Stimulated activated naive CD8-positive, alpha-beta T cell treated with anti-CD3 and anti-CD28 coated beads, Interleukin-15, Interleukin-2, amounts not matched to agents 100 U/mL and 50 U/mL, for 24 hours (primary cell): ENCODE results near the gene WNK1.
"Not testable (repeated sequence)": the region's sequence is repeated elsewhere in the genome, so short reads cannot be mapped to it uniquely, and the experiment has no call there.

Experiments used
- ATAC-seq: fragments of 150-1000 bp; cut with Tn5 transposase; one replicate; pipeline ENCODE4 v1.10.0; 2021
- DNase-seq: peaks from one replicate; pipeline ENCODE4 v3.0.0; 2021

WNK1 gene

GRCh38 chr12:749751-750270 is 2.6 kb upstream of the WNK1 start:
- DNase-seq (no peak), ATAC-seq (no peak)

- no peak for ATAC-seq
- no peak for DNase-seq
These were observed 1.8 kb upstream of the WNK1 start for GRCh38 chr12:750366-751191.

- peak; percentile 68 for ATAC-seq
These were observed 984 bp upstream of the WNK1 start for GRCh38 chr12:751192-751998.

GRCh38 chr12:752695-753610 is 574 bp downstream of the WNK1 start:
- ATAC-seq (peak; percentile 7), DNase-seq (peak; percentile 65)

More at GRCh38 chr12:751192-751998, 984 bp upstream of the WNK1 start:
- peak; percentile 90 for DNase-seq

GRCh38 chr12:753611-754472 is 1.5 kb downstream of the WNK1 start:
- DNase-seq, result peak; percentile 62
- ATAC-seq, result no peak

GRCh38 chr12:754473-754820 is 2.1 kb downstream of the WNK1 start:
- ATAC-seq (no peak), DNase-seq (no peak)

GRCh38 chr12:754851-755562 is 2.6 kb downstream of the WNK1 start:
- ATAC-seq (peak; percentile 3), DNase-seq (no peak)

- ATAC-seq, result no peak
- no peak for DNase-seq
These were observed 7.2 kb downstream of the WNK1 start for GRCh38 chr12:759628-760027.

GRCh38 chr12:761256-761655 is 8.9 kb downstream of the WNK1 start:
- DNase-seq (no peak), ATAC-seq (no peak)

- ATAC-seq (no peak), DNase-seq (no peak)
These were observed 13.5 kb downstream of the WNK1 start for GRCh38 chr12:765840-766239.

GRCh38 chr12:768434-768833 is 16.1 kb downstream of the WNK1 start:
- ATAC-seq (no peak), DNase-seq (no peak)

- no peak for ATAC-seq
- no peak for DNase-seq
These were observed 18.1 kb downstream of the WNK1 start for GRCh38 chr12:770479-770878.

- ATAC-seq, result no peak
- DNase-seq, result no peak
These were observed 19.8 kb downstream of the WNK1 start for GRCh38 chr12:772056-772697.

GRCh38 chr12:774051-774614 is 21.8 kb downstream of the WNK1 start:
- ATAC-seq, result no peak
- no peak for DNase-seq

GRCh38 chr12:775973-776771 is 23.8 kb downstream of the WNK1 start:
- not testable (repeated sequence) for ATAC-seq, DNase-seq

GRCh38 chr12:776772-777373 is 24.5 kb downstream of the WNK1 start:
- DNase-seq, ATAC-seq: not testable (repeated sequence)

- ATAC-seq (no peak), DNase-seq (no peak)
These were observed 25.2 kb downstream of the WNK1 start for GRCh38 chr12:777550-778047.

- DNase-seq, result no peak
- ATAC-seq, result no peak
These were observed 26.2 kb downstream of the WNK1 start for GRCh38 chr12:778615-779014.
